DMS79 (cell line): ENCODE data around the gene BCKDK.
A peak's percentile ranks its signal among the peaks of the same experiment; 100 is the strongest.
"Not testable (repeated sequence)": the region's sequence is repeated elsewhere in the genome, so short reads cannot be mapped to it uniquely, and the experiment has no call there.

Source experiments
- DNase-seq: peaks from one replicate; lab custom pipeline; 2025; lab: John Stamatoyannopoulos, UW

BCKDK gene

DNA sequence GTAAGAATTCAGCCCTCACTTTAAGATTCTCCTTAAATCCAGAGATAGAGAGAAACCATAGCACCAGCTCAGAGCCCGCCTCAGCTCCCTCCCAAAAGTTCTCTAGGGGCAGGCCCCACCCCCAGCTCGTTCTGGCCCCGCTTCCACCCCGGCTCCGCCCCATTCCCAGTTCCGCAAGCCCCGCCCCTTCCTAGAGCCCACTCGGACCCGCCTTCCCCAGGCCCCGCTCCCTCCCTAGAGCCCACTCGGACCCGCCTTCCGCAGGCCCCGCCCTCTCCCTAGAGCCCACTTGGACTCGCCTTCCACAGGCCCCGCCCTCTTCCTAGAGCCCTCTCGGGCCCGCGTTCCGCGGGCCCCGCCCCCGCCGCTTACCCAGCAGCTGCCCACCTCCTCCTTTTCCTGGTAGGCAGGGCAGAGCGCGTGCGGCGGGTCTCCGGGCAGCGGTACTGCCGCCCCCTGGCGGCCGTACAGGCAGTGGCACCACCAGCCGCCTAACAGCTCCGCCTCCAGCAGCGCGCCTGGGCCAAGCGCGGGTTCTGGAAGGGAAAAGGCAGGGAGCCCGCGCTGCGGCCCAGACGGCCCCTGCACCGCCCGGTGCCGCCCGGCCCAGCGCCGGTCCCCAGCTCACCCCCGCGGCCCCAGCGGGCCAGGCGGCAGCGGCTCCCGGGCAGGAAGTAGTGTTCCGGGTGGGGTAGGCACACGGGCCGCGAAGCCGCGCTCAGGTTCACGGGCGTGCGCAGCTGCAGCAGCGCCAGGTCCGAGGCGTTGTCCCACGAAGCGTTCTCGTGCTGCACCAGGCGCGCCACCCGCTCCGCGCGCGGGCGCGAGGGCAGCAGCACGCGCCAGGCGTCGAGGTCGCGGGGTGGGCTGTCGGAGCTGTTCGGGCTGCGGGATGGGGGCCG, 34.2 kb downstream of the BCKDK start:
- DNase-seq = peak; percentile 97

DNA sequence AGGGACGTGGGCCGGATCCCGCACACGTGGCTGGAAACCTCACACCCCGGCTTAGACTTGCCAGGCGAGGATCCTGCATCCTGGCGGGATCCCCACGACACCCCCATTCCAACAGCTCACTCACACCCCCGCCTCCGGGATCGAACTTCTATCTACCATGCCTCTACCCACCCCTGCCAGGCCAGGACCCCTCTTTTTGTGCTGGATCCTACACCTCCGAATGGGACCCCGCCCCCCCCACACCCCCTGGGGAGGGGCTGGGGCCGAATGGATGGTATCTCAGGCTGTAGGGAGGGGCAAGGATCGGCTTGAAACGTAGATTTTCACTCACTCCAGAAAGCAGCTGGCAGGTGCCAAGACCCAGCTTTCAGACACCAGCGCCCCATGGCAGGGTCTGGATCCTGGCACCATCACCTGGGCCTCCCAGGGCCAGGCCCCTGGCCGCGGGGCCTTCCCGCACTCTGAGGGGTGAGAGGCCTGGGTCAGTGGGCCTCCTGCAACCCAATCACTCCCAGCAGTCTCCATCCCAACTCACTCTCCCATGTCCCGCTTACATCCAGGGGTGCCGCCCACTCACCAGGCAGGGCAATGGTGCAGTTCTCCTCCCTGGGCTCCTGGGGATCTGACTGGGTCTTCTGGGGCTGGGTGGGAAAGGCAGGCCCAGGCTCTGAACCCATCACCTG, 35.0 kb downstream of the BCKDK start:
- DNase-seq = no peak

DNA sequence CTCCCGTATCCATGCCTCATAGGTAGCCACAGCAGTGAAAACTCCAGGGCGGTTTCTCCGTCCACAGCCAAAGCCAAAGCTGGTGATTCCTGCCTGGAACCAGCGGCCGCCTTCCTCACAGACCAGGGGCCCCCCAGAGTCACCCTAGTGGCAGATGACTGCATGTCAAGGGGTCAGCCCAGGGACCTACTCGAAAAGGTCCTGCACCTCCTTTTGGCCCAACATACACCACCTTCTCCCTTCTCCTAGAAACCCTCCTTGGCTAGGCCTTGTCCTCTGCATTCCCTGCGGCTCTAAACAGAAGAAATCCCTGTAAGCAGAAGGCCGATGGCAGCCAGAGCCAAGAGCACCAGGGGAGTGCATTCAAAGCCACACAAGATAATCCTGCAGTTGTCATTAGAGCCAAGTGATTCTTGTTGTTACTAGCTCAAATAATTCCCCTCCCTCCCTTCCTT, 35.5 kb downstream of the BCKDK start:
- no peak for DNase-seq

DNA sequence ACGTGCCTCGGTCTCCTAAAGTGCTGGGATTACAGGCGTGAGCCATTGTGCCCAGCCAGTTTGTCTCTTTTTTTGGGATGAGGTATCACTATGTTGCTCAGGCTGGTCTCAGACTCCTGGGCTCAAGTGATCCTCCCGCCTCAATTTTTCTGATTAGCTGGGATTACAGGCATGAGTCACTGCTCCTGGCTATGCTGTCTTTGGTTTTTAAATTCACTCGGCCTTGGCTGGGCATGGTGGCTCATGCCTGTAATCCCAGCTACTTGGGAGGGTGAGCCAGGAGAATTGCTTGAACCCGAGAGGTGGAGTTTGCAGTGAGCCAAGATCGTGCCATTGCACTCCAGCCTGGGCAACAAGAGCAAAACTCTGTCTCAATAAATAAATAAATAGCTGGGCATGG, 36.2 kb downstream of the BCKDK start:
- not testable (repeated sequence) for DNase-seq

DNA sequence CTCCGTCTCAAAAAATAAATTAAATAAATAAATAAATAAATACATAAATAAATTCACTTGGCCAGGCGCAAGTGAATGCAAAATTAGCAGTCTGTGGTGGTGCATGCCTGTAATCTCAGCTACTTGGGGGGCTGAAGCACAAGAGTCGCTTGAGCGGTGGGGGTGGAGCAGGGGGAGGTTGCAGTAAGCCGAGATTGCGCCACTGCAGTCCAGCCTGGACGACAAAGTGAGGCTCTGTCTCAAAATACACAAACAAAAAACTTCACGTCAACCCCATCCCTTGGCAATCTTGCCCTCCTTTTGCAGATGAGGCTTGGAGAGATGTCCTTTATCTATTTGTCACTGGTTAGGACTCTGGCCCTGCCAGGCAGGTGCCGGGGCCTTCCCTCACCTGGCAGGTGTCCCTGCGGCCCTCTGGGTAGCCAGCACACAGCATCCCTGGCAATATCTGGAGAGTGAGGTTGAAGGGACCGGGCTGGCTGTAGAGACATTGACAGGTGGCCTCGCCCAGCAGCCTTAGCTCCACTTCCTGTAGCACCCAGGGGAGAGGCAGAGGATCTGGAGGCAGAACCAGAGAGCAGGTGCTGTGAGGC, 37.3 kb downstream of the BCKDK start:
- DNase-seq = no peak

DNA sequence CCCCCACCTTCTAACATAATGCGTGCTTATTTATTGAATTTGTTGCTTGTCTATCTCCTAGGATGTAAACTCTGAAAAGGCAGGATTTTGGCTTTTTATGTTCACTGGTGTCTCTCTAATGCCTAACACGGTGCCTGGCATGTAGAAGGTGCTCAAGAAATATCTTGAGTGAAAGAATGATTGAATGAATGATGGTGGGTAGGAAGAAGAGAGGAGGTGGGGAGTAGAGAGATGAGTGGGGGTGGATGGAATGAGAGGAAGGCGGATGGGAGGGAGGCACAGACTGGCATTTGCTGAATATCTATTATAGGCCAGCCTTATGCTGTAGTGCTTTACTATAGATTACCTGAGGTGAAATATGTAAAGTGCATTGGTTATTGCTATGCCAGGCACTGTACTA, 39.4 kb downstream of the BCKDK start:
- no peak for DNase-seq

DNA sequence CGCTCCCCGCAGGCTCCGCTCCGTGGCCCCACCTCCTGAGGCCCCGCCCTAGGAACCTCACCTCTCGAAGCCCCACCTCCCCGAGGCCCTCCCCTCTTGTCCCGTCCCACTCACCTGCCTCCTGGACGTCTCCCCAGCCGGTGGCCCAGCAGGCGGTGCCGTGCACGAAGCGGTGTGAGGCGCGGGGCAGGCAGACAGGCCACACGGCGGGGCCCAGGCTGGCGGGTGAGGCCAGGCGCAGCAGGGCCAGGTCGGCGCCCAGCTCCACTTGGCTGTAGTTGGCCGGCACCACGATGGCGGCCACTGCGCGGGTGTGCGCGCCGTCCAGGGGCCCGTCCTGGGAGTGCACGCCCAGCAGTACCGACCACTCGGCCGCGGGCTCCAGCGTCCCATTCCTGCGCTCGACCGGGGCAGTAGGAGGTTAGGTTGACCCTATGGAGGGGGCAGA, 40.1 kb downstream of the BCKDK start:
- DNase-seq = no peak

DNA sequence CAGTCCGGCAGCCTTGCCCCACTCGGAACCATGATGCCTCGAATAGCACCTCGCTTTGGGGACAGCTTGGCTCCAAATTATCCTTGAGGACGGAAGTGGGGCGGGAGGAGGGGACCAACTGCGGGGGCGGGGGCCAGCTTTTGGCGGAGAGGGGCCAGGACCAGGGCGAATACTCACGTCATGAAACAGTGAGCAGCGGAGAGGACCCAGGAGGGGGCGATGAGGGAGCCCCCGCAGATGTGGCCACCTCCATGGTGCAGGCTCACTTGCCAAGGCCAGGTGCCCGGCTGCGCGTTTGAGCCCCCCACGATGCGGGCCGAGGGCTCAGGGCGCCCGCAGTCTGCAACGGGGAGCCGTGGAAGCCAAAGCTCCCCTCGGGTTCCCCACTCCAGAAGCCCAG, 40.7 kb downstream of the BCKDK start:
- DNase-seq = no peak

DNA sequence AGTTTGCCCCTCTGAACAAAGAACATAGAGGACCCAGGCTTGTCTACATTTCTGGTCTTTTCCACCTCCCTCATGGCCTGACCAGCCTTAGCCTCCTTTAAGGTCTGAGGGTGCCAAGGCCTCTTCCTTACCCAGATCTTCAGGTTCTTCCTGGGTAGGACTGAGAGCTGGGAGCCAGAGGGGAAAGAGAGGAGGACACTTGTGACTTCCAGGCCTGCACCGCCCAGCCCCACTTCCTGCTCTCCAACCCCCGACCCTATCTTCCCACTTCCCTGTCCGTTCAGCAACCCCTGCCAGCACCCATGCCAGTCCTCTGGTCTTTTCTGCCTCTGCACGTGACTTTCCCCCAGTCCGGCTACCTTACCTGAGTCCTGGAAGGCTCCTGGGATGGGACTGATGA, 41.1 kb downstream of the BCKDK start:
- DNase-seq = no peak

DNA sequence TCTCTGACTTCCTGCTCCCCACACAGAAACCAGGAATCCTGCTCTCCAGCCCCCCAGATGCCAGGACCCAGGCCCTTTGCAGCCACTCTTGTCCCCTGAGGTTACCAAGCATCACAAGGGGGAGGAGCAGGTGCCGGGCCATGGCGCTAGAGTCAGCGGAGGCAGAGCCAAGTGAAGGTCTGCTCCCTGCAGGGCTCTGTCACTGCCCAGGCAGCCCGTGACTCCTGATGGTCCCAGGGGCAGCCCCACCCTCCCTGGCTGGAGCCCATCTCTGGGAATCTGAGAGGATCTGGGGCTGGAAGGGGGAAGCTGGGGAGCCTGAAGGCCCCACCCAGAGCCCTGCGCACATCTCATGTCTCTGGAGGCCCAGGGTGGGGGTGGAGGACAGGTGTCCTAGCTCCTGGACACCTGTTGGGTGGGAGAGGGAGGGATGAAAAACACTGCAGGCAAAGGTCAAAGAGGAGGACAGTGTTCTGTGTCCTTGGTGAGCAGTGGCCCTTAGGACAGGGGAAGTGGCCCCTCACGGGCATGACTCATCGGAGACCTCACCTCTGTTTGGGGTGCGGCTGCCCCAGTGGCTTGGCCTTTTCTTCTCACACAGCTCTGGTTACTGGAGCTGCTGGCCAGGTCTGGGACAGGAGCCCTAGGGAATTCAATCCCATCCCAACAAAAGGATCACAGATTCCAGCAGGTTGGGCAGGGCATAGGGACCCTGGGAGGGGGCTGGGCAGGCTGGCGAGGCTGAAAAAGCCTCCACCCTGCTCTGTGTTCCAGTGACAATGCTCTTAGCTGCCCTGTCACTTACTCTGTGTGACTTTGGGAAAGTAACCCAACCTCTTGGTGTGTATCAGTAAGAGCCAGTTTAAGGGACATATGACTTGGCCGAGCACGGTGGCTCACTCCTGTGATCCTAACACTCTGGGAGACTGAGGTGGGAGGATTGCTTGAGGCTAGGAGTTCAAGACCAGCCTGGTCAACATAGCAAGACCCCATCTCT, 42.0 kb downstream of the BCKDK start, which contains the start of gene PRSS36:
PRSS36 (minus strand) TSS at position 173 of the 997 bp plus-strand sequence; CDS start at position 142, 31 bp downstream.
- no peak for DNase-seq

DNA sequence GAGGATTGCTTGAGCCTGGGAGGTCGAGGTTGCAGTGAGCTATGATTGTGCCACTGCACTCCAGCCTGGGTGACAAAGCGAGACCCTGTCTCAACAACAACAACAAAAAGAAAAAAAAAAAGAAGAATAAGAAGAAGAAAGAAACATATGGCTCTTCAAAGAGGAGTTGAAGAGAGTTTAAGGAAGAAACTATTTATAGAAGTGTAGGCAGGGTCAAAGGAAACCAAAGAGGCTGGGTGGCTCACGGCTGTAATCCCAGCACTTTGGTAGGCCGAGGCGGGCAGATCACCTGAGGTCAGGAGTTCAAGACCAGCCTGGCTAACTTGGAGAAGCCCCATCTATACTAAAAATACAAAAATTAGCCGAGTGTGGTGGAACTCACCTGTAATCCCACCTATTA, 42.8 kb downstream of the BCKDK start:
- DNase-seq = not testable (repeated sequence)

DNA sequence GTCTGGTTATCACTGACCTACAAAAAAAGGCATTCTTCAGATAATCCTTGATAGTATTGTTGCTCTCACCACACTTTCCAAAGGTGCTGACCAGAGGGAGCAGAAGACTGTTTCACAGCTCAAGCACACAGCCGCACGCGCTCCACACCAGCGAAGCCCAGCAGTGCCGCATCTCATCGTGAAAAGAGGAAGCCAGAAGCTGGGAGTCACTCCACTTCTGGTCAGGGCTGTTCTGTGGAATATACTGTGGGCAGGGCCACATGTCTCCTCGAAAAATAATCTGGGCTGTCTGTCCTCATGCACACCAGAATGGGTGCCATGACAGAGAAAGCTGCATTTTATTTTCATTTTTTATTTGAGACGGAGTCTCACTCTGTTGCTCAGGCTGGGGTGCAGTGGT, 49.0 kb downstream of the BCKDK start:
- no peak for DNase-seq
